Stimulated activated CD4-positive, alpha-beta T cell treated with anti-CD3 and anti-CD28 coated beads, Interleukin-4, amount 100 ng/mL, for 4 hours (primary cell): ENCODE data around the gene ATP2A1.
"Not testable (repeated sequence)": the region's sequence is repeated elsewhere in the genome, so short reads cannot be mapped to it uniquely, and the experiment has no call there.

Experiments used
- DNase-seq, 2 experiments: peaks; one replicate each; pipeline ENCODE4 v3.0.0-alpha.2; 2020

Gene ATP2A1

DNA sequence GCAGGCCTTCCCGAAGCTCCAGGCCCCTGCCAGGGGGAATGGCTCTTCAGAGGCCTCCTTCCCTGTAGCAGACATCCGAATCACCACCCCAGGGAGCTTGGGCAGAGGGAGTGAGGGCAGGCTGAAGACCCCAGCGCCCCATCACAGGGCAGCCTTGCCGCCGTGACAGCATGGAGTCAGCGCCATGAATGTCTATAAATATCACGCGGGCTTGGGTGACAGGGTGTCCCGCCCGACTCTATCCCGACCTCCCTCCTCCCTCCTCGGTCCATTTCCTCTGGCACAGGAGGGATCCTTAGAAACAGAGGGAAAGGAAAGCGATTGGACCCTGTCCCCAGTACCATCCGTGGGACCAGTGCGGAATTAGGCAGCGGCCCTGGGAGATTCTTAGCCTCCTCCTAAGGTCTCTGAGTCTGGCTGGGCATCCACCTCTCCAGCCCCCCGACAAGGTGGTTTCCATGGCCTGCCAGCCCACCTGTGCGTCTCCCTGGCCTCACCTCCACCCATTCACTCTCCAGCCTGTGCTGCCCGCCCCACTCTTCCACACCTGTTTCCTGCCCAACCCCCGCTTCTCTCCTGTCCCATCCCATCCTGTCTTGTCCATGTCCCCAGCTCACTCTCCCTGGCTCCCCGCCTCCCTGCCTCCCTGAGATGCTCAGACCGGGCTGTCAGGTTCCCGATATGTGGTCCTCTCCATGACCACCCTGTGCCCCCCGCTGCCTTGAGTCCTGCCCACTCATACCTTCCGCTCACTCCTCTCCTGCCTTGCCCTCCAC is 5.1 kb downstream of the ATP2A1 start:
- no peak for DNase-seq

GRCh38 chr16:28884045-28884444 is 5.8 kb downstream of the ATP2A1 start:
- DNase-seq = no peak

GRCh38 chr16:28886945-28887344 is 8.7 kb downstream of the ATP2A1 start:
- no peak for DNase-seq

DNA sequence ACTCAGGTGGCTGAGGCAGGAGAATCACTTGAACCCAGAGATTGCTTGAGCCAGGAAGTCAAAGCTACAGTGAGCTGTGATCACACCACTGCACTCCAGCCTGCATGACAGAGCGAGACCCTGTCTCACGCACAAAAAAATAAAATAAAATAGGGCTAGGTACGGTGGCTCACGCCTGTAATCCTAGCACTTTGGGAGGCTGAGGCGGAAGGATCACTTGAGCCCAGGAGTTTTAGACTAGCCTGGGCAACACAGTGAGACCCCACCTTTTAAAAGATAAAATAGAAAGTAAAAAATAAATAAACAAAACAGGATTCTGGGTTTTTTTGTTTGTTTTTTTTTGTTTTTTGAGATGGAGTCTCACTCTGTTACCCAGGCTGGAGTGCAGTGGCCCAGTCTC is 12.1 kb downstream of the ATP2A1 start:
- not testable (repeated sequence) for DNase-seq

- no peak for DNase-seq
These were observed 13.9 kb downstream of the ATP2A1 start for GRCh38 chr16:28891964-28892890.

DNA sequence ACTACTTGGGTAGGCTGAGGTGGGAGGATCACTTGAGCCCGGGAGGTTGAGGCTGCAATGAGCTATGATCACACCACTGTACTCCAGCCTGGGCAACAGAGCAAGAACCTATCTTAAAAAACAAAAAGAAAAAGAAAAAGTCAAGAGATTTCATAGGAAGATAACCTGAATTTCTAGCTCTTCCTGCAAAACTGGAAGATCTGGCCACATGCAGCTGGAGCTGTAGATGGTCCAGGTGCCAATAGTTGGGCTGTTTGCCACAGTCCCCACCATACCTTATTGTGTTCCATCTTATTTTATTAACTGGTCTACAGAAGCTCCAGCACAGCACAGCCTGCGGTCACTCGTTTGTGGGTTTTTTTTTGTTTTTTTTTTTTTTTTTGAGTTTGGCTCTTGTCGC is 15.0 kb downstream of the ATP2A1 start:
- no peak for DNase-seq

DNA sequence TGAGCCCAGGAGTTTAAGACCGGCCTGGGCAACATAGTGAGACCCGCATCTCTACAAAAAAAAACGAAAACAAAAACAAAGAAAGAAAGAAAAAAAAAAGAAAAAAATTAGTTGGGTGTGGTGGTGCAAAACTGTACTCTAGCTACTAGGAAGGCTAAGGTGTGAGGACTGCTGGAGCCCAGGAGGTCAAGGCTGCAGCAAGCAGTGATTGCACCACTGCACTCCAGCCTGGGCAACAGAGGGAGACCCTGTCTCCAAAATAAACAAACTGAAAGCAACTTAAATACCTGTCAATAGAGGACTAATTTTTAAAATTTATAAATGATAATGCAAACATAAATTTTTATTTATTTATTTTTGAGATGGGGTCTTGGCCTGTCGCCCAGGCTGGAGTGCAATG is 17.3 kb downstream of the ATP2A1 start:
- no peak for DNase-seq

- no peak for DNase-seq
These were observed 19.5 kb downstream of the ATP2A1 start for GRCh38 chr16:28897826-28898225.

GRCh38 chr16:28898266-28898665 is 20.0 kb downstream of the ATP2A1 start:
- no peak for DNase-seq

DNA sequence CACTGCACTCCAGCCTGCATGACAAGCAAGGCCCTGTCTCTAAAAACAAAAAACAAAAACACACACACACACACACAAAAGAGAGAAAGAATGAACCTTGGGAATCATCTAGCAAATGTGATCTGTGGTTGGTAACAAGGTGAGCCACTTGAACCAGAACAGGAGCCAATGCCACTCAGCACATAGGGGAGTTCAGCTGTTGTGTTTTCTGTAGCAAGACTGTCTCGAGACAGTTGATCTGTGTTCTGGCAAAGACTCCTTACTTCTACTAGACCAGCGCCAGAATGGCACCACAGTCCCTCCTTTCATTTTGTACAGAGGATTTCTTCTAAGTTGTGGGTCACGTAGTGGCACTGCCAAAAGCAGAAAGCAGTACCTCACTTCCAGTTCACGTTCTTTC is 20.7 kb downstream of the ATP2A1 start:
- no peak for DNase-seq

DNA sequence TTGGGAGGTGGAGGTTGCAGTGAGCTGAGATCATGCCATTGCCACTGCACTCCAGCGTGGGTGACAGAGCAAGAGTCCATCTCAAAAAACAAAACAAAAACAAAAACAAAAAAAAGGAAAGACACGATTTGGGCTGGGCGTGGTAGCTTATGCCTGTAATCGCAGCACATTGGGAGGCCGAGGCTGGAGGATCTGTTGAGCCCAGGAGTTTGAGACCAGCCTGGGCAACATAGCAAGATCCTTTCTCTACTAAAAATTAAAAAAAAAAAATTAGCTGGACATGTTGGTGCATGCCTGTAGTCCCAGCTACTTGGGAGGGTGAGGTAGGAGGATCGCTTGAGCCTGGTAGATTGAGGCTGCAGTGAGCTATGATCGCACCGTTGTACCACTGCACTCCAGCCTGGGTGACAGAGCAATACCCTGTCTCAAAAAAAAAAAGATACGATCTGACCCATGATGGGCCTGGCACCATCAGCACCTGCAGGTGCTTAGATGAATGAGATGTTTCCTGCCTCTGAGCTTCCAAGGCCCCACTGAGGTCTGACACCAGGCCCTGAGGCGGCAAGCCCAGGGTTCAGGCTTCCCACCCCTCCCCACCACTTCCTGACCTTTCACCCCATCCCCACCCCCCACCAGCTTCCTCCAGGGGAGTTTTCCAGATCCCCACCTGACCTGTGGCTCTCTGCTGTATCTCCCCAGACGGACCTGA is 21.7 kb downstream of the ATP2A1 start:
- DNase-seq = no peak

DNA sequence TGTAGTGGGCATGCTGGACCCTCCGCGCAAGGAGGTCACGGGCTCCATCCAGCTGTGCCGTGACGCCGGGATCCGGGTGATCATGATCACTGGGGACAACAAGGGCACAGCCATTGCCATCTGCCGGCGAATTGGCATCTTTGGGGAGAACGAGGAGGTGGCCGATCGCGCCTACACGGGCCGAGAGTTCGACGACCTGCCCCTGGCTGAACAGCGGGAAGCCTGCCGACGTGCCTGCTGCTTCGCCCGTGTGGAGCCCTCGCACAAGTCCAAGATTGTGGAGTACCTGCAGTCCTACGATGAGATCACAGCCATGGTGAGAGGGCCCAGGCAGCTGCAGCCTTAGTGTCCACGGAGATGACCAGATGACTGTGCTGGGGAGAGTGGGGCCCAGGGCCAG is 22.3 kb downstream of the ATP2A1 start:
- DNase-seq = no peak

DNA sequence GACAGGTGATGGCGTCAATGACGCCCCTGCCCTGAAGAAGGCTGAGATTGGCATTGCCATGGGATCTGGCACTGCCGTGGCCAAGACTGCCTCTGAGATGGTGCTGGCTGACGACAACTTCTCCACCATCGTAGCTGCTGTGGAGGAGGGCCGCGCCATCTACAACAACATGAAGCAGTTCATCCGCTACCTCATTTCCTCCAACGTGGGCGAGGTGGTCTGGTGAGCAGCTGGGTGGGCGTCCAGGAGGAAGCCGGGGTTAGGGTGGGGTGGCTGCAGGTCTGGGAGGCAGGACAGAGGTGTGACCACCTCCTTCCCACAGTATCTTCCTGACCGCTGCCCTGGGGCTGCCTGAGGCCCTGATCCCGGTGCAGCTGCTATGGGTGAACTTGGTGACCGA is 23.6 kb downstream of the ATP2A1 start:
- no peak for DNase-seq

GRCh38 chr16:28902909-28903308 is 24.6 kb downstream of the ATP2A1 start:
- DNase-seq = no peak

DNA sequence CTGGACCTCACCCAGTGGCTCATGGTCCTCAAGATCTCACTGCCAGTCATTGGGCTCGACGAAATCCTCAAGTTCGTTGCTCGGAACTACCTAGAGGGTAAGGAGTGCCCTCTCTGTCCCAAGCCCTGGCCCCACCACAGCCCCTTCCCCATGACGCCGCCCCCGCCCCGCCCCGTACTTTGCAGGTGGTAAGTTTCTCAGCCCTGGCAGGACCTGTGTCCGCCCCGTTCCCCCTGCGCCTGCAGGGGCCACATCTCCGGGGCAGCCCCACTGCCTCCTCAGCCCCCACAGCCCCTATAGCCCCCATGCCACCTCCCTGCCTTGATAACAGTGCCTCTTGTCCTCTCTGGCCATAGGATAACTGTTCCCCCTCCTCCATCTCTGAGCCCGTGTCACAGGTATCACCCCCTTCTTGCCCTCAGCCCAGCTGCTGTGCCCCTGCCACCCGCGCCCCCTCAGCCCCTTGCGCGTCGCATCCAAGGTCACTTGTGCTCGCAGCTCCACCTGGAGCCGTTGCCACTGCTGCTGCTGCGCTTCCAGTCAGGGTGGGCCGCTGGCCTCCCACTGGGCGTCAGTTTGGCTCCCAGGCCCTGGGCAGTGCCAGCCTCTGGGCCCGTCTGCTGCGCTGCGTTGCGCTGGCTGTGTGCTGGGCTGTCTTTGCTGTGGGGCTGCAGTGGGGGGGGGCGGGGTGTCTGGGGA is 25.2 kb downstream of the ATP2A1 start:
- no peak for DNase-seq

DNA sequence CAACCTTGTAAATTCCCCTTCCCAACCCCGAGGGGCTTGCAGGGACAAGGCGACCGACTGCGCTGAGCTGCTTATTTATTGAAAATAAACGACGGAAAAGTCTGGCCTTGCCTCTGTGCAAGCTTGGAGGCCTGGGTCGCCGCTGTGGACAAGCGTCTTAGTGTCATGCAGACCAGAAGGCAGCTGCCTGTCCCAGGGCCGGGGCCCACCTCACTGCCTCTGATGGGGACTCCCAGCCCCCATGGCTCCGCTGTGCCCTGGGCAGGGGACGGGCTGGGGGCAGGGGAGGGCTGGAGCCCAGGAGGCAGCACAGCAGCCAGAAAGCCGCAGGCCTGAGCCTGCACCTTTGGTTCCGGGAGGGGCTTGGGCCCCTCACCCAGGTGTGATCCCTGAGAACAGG is 26.1 kb downstream of the ATP2A1 start:
- DNase-seq = no peak

GRCh38 chr16:28904828-28905227 is 26.5 kb downstream of the ATP2A1 start:
- no peak for DNase-seq

DNA sequence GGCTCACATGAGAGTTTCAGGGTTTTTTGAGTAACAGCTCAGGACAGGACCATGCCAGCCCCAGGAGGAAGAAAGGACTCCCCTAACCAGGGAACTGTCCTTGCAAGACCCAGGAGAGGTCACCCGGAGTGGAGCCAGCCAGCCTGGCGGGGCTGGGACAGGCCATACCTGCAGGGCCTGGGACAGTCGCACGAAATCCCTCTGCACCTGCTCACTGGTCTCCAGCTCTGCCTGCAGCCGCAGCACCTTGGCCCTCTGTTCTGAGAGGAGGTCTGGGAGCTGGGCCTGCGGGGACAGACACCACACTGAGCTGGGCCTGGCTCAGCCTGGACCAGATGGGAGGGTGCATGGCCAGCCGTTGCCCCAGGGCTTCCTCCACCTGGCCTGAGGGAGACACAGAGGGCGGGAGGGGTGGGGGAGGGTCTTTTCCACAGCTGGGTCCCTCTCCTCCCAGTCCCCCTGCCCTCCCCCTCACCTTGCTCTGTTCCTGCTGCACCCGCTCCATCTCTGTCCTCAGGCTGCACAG is 27.0 kb downstream of the ATP2A1 start:
- DNase-seq = no peak

DNA sequence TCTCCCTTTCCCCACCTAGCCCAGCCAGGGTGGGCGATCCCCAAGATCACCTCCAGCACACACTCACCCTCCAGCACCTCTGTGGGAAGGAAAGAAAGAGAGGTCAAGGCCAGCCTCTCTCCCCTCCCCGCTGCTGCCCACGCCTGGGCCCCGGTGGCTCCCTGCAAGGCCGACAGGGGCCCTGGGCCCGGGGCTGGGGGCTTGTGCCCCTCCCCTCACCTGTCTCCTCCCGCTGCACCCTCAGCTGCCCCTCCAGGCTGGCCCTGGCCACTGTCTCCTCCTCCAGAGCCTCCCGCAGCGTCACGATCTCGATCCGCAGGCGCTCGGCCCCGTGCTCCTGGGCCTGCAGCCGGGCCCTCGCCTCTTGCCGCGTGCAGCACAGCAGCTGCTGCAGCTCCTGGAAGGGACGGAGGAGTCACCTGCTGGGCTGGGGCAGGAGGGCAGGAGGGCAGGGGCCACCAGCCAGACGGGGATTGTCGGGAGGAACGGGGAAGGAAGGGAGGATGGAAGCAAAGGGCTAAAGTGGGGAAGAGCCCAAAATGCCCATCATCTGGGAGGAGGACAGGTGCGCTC is 27.6 kb downstream of the ATP2A1 start:
- DNase-seq = no peak

DNA sequence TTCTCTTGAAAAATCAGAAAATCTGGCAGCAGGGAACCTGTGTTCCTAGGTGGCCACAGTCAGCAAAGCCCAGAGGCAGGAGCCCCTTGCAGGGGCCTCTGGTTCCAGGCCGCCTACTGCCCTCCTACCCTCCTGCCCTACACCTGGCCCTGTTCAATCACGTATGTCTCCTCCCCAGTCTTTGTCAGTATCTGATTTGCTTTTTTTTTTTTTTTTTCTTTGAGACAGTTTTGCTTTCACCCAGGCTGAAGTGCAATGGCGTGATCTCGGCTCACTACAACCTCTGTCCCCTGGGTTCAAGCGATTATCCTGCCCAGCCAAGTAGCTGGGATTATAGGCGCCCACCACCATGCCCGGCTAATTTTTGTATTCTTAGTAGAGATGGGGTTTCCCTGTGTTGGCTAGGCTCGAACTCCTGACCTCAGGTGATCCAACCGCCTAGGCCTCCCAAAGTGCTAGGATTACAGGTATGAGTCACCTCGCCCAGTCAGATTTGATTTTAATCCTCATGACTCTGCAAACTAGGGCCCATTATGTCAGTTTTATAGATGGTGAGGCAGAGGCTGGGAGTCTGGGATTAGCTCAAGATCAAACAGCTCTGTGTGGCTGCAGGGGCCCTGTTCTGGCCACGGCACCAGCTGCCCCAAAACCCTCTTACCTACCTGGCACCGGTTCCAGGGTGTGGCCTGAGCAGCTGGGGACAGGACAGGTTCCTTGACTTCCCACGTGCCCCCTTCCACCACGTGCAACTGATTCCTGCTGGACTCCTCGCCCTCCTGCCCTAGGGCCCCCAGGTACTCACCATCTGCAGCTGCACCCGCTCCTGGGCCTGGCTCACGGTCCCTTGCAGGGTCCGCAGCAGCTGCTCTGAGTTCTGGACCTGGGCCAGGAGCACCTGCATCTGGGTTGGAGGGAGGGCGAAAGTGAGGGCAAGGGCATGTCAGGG is 32.1 kb downstream of the ATP2A1 start:
- DNase-seq = no peak

DNA sequence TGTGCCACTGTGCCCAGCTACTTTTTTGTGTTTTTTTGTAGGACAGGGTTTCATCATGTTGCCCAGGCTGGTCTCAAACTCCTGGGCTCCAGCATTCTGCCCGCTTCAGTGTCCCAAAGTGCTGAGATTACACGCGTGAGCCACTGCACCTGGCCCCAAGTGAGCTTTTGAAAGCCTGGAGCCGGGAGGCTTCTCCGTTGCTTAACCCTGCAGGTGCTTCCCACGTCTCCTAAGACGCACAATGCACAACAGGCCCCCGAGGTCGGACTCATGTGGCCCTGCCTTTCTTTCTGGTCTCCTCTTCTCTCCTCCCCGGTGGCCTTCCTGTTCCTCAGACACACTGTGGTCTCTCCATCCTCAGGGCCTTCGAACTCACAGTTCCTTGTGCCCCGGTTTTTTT is 34.3 kb downstream of the ATP2A1 start:
- DNase-seq = no peak
